Chondrocyte (in vitro differentiated cells): ENCODE results near the gene SRL. TPM values are rescaled to one million over a fixed set of nuclear protein-coding genes. Genes with fewer than 3 reads are reported as not detected.

Experiments used
- DNase-seq: peaks from one replicate; pipeline ENCODE4 v3.0.0; 2021; ENCODE audit warnings: mixed read lengths, low spot score
- H3K27ac Mint-ChIP-seq: one replicate; pipeline ENCODE4 v1.8.0; 2021; ENCODE audit warnings: mild to moderate bottlenecking, moderate library complexity, mixed read lengths; ENCODE audit not compliant: unreplicated experiment
- H3K27me3 Mint-ChIP-seq: 2 replicates; pipeline ENCODE4 v1.8.0; 2021; ENCODE audit warnings: low read depth, mixed read lengths
- H3K36me3 Mint-ChIP-seq: 2 replicates; pipeline ENCODE4 v1.8.0; 2021; ENCODE audit warnings: low read depth, mixed read lengths
- H3K4me1 Mint-ChIP-seq: 2 replicates; pipeline ENCODE4 v1.8.0; 2021; ENCODE audit warnings: low read depth, mild to moderate bottlenecking, mixed read lengths
- H3K4me3 Mint-ChIP-seq: one replicate; pipeline ENCODE4 v1.8.0; 2021; ENCODE audit warnings: mild to moderate bottlenecking, moderate library complexity, mixed read lengths; ENCODE audit not compliant: unreplicated experiment
- H3K9me3 Mint-ChIP-seq: 2 replicates; pipeline ENCODE4 v1.8.0; 2021; ENCODE audit warnings: low read depth, mixed read lengths
- total RNA-seq: library from RNA; stranded (reverse); gene quantifications from 3 replicates; pipeline ENCODE4 v1.2.1, GENCODE V29; 2021
- TF ChIP-seq, protein P1 (sequence below): fragments of 200-600 bp; sonication (generic); IDR thresholded peaks from 2 replicates; pipeline ENCODE4 v1.5.0; 2021; ENCODE audit warnings: antibody characterized with exemption, mild to moderate bottlenecking, moderate library complexity

SRL gene
- total RNA-seq, 1 donor from 2014 or later = not detected

DNA sequence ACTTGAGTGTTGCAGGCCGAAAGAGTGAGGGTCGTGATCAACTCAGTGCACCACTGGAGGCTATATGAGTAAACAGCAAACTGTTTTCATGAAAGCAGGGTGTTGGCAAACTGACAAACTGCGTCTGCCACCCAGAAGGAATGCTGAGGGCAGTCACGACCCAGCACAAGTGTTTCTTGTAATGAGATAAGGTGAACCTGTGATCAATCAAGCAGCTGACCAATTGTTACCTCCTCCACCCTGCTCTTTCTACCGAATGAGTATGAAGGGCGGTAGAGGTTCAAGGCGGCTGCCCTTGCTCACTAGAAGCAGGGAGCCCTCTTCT lies 5.5 kb upstream of the SRL start:
- H3K36me3 Mint-ChIP-seq = no peaks in the 10 kb centered on the region

DNA sequence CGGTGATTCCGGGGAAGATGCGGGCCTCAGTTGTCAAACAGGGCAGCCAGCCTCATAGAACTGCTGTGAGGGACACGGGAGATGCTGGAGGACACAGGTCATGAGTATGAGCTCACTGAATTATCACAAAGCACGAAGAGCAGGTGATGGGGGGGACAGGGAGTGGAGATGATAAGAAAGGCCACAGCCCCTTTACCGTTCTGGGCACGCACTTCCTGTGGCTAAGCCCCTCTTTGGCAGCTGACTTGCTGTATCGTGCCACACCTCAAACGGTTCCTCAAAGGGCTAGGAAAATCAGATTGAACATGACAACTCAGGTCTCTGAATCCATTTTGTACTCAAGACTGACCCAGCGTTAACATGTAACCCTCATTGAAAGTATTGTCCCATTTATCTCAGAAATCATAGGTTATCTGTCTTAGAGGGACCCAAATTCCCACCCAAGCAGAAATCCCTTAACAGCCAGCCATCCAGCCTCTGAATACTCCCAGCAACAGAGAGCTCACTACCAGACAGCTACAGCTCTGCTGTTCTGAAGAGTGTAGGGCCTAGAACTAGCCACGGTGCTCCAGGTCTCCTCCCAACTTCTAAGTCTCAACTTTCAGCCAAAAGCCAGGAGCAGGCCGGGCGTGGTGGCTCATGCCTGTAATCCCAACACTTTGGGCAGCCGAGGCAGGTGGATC lies 5.0 kb upstream of the SRL start:
- no peaks in the 10 kb centered on the region for H3K27me3 Mint-ChIP-seq

More for the DNA sequence above, 5.5 kb upstream of the SRL start:
- no peaks in the 10 kb centered on the region for H3K9me3 Mint-ChIP-seq
- H3K27ac Mint-ChIP-seq = no peak overlapping the region
- H3K27me3 Mint-ChIP-seq = no peaks in the 10 kb centered on the region
- H3K4me3 Mint-ChIP-seq = no peak overlapping the region
- no peaks in the 10 kb centered on the region for H3K4me1 Mint-ChIP-seq
- no peak for DNase-seq
- TF ChIP-seq, protein P1, sequence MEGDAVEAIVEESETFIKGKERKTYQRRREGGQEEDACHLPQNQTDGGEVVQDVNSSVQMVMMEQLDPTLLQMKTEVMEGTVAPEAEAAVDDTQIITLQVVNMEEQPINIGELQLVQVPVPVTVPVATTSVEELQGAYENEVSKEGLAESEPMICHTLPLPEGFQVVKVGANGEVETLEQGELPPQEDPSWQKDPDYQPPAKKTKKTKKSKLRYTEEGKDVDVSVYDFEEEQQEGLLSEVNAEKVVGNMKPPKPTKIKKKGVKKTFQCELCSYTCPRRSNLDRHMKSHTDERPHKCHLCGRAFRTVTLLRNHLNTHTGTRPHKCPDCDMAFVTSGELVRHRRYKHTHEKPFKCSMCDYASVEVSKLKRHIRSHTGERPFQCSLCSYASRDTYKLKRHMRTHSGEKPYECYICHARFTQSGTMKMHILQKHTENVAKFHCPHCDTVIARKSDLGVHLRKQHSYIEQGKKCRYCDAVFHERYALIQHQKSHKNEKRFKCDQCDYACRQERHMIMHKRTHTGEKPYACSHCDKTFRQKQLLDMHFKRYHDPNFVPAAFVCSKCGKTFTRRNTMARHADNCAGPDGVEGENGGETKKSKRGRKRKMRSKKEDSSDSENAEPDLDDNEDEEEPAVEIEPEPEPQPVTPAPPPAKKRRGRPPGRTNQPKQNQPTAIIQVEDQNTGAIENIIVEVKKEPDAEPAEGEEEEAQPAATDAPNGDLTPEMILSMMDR = no peak

DNA sequence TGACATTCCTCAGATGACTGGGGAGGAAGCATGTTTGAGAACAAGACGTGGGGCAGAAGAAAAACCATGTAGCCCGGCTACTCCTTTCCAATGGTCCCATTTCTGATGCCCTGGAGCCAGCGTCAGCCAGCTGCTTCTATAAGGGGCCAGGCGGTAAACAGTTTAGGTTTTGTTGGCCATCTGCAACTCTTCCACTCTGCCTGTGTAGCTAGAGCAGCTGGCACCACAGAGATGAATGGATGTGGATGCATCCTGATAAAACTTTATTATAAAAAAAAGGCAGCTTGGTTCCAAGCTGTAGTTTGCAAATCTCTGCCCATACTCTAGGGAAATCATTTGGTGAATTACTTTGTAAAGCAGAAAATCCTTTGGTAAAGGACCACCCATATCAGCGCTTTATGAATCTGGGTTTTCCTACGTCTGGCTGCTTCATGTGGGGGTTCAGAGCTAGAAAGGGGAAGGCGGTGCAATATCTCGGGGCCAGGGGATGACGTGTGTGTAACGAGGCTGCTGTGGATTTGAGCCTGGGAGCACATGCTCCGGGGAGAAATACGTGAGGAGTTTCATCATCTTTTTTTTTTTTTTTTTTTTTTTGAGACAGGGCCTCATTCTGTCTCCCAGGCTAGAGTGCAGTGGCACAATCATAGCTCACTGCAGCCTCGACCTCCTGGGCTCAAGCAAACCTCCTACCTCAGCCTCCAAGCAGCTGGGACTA lies 3.4 kb upstream of the SRL start:
- Mint-ChIP-seq H3K27me3 (no peaks in the 10 kb centered on the region), H3K4me3 (no peak overlapping the region), H3K9me3 (no peaks in the 10 kb centered on the region), H3K4me1 (no peaks in the 10 kb centered on the region), H3K36me3 (no peaks in the 10 kb centered on the region), H3K27ac (no peak overlapping the region)
- no peak for DNase-seq
- TF ChIP-seq, protein P1 = no peak

More for the DNA sequence above, 5.0 kb upstream of the SRL start:
- TF ChIP-seq, protein P1 = no peak
- Mint-ChIP-seq H3K36me3 (no peaks in the 10 kb centered on the region), H3K4me1 (no peaks in the 10 kb centered on the region), H3K27ac (peak overlapping the region; percentile 45), H3K4me3 (no peak overlapping the region), H3K9me3 (no peaks in the 10 kb centered on the region)
- no peak for DNase-seq

DNA sequence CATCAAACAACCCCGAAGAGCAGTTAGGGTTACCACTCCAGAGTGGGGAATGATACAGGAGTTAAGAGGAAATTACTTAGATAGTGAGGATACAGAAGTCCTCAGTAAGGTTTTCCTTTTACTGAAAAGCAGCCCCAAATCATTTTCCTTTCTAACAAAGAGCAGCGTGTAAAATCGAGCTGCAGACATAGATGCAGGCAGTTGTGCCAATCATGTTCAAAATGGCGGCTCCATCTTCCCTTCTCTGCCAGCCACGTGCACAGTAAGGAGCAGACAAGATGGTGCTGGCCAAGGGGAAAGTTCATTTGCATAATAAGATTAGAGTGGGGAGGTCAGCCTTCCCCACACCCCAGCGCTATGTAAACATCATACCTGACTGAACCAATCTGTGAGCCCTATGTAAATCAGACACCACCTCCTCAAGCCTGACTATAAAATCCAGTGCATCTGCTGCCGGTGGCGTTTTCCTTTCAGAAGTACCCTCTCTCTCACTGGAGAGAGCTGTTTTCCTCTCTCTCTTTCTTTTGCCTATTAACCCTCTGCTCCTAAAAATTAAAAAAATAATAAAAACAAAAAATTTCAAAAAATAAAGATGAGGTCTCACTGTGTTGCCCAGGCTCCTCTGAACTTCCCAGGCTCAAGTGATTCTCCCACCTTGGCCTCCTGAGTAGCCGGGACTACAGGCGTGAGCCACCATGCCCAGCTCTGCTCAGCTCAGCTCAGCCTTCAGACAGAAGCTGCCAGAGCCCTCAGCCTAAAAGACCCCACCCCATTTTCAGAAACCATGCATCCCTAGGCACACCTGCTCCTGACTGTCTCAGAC lies 2.6 kb upstream of the SRL start:
- TF ChIP-seq, protein P1 = no peak
- Mint-ChIP-seq H3K4me1 (no peaks in the 10 kb centered on the region), H3K27ac (no peak overlapping the region), H3K27me3 (no peaks in the 10 kb centered on the region), H3K9me3 (no peaks in the 10 kb centered on the region), H3K36me3 (no peaks in the 10 kb centered on the region), H3K4me3 (no peak overlapping the region)
- DNase-seq = no peak

DNA sequence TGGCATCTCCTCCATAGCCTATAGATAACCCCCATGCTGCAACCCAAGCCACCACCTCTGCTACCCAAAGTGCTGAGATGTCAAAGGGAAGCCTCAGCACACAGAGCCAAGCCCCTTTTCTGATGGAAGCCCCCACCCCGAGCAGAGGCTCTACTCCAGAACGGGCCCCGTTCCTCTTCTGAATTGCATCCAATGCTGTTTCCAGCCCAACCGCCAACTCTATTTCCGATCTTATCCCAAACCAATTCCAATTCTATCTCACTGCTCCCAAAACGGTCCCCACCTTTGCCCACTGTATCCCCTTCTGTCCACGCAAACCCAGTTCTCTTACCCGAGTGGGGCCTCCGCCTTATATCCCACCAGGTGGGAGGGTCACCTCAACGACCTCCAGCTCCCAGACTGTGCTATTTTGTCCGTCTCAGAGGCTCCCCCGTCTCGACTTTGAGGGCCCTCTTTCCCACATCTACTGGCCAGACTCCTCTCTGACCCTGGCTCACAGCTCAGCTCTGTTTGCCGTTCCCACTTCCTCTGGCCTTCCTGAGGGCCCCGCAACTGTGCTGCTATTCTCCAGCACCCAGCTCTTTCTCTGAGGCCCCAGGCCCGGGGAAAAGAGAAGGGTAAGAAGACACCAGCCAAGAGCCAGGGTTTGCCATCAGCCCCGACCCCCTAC lies 487 bp downstream of the SRL start:
- no peaks in the 10 kb centered on the region for H3K36me3 Mint-ChIP-seq
- H3K27me3 Mint-ChIP-seq = no peaks in the 10 kb centered on the region
- H3K9me3 Mint-ChIP-seq = no peaks in the 10 kb centered on the region
- TF ChIP-seq, protein P1 = no peak
- H3K4me1 Mint-ChIP-seq = peaks cover 5% of the 10 kb centered on the region
- DNase-seq = no peak
- H3K27ac Mint-ChIP-seq = no peak overlapping the region
- H3K4me3 Mint-ChIP-seq = no peak overlapping the region
